NCI-H345 (cell line): ENCODE measurements around the gene ADIRF.
"Not testable (repeated sequence)": the region's sequence is repeated elsewhere in the genome, so short reads cannot be mapped to it uniquely, and the experiment has no call there.

ENCODE experiments used
- DNase-seq: peaks from one replicate; lab custom pipeline; 2025; lab: John Stamatoyannopoulos, UW

Gene ADIRF

DNA sequence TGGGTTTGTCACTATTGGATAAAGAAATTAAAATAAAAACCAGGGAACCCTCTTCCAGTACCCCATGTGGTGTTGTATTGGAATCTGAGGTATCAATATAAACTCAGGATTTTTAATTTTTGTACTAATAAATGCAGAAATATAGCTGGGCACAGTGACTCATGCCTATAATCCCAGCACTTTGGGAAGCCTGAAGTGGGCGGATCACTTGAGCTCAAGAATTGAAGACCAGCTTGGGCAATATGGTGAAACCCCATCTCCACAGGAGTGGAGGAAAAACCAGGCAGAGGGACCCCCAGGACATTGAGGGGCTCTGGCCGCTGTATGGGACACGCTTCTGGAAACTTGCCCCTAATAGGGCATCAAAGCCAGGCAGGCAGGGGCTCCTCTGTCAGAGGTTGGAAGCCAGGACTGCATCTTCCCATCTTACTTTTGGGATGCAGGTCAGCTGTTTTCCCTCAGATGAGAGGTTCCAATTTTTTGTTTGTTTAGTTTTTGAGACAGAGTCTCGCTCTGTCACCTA is 11.1 kb downstream of the ADIRF start:
- DNase-seq = no peak

DNA sequence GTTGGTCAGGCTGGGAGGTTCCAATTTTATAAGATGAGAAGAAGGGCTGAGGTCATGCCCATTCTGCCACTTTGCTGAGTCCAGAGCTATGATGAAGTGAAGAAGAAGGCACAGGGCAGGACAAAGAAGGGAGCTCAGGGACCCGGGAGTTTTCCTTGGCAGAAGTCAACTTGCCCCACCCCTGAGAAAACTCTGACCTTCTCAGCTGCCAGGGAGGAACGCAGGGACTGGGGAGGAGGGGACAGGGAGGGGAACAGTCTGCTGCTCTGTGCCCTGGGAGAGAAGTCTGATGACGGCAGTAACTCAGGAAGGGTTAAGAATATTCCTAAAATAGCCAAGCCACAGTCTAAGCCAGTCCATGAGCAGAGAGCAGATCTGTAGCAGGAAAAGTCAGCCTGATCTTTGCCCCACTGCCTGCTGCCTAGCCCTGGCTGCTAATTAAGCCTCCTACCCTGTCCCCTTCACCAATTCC is 11.7 kb downstream of the ADIRF start:
- DNase-seq = no peak

DNA sequence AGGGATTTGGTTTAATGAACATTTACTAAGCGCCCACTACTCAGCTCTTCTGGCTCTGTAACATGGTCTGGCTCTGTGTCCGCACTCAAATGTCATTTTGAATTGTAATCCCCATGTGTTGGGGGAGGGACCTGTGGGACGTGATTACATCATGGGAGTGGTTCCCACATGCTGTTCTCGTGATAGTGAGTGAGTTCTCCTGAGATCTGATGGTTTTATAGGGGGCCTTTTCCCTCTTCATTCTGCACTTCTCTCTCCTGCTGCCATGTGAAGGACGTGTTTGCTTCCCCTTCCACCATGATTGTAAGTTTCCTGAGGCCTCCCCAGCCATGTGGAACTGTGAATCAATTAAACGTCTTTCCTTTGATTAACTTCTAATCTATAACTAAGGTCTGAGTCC is 12.7 kb downstream of the ADIRF start:
- not testable (repeated sequence) for DNase-seq

DNA sequence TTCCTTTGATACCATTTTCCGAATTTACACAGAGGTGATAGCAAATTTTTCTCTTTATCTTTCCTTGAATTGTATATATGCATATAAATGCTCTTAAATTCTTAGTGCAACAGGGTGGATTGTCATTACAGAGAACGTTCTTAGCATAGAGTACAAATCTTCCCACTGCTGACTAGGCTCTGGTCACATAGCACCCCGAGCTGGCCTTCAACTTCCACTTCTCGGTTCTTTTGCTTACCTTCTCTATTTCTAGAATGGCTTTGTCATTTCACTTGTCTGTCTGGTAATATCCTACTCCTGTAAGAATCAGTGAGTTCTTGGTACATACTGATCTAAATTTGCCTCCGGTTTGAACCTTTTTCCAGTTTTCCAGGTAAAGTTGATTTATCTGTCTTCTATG is 13.4 kb downstream of the ADIRF start:
- DNase-seq = no peak

DNA sequence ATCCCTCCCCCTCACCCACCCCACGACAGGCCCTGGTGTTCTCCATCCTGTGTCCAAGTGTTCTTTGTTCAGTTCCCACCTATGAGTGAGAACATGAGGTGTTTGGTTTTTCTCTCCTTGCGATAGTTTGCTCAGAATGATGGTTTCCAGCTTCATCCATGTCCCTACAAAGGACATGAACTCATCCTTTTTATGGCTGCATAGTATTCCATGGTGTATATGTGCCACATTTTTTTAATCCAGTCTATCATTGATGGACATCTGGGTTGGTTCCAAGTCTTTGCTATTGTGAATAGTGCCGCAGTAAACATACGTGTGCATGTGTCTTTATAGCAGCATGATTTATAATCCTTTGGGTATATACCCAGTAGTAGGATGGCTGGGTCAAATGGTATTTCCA is 16.2 kb downstream of the ADIRF start:
- DNase-seq = not testable (repeated sequence)

DNA sequence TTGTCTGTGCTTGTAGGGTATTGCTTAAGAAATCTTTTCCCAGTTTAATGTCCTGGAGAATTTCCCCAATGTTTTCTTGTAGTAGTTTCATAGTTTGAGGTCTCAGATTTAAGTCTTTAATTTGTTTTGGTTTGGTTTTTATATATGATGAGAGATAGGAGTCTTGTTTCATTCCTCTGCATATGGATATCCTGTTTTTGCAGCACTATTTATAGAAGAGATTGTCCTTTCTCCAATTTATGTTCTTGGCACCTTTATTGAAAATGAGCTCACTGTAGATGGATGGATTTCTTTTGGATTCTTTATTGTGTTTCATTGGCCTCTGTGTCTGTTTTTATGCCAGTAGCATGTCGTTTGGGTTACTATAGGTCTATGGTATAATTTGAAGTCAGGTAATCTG is 20.2 kb downstream of the ADIRF start:
- DNase-seq = no peak

DNA sequence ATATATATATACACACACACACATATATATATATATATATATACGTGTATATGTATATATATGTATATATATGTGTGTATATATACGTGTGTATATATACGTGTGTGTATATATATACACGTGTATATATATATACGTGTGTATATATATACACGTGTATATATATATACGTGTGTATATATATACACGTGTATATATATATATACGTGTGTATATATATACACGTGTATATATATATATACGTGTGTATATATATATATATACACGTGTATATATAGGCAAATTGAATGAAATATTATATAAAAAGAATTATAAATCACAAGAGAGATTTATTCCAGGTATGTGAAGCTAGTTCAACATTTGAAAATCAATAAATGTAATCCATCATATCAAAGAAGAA is 23.1 kb downstream of the ADIRF start:
- DNase-seq = not testable (repeated sequence)

DNA sequence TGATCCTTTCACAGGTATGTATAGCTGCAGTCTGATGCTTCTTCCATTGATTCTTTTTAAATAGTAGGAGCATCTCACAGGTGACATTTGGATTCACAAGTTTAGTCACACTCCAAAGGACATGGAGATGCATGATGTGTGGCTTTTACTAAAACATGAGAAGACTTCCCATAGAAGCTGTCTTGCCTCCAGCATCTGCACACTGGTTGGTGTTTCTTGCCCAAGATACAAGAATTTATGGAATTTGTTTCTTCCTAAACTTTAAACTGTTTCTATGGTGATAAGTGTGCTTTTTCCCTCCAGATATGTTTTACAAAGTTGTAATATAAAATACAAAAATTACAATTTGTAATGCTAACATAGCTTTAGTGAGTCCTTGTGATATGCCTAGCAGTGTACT is 24.2 kb downstream of the ADIRF start:
- no peak for DNase-seq

DNA sequence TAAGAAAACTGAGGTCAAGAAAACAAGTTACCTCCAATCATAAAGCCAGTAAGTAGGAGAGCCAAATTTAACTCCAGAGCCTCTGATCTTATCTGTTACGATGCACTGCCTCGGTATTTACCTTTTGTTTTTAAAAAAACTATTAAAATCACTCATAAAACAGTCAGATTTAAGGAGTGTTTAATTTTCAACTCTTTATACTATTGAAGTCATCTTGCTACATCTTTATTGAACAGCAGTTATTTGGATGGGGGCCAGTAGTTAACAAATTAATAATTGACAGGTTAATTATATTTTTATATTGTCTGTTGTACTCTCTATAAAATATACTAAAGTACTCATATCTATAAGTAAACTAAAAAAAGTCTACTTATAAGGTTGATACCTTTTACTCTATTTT is 24.6 kb downstream of the ADIRF start:
- DNase-seq = no peak

DNA sequence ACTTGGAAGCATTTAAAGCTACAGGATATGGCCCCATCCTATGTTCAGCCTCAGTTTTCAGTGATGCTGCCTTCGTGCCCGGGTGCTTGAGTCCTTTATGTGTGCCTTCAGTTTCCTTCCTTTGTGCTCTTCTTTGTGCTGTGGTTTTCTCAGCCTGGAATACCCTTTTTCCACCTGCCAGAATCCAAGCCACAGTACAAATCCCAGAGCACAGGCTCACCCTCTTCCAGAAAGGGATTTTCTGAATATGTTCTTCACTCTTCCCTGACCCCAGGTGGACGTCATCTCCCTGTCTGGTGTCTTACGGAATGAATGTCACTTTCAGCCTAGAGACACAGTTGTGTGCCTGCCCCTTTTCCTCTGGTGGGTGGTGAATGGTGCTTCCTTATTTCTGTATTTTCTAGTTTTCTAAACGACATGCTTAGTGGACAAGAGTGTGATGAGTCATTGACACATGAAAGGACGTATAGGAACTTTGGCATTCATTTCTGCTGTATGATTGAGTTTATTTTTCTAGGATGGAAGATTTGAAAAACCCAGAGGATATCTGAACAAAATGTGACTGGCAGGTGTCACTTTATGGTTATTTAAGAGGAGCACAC is 31.6 kb downstream of the ADIRF start:
- not testable (repeated sequence) for DNase-seq

DNA sequence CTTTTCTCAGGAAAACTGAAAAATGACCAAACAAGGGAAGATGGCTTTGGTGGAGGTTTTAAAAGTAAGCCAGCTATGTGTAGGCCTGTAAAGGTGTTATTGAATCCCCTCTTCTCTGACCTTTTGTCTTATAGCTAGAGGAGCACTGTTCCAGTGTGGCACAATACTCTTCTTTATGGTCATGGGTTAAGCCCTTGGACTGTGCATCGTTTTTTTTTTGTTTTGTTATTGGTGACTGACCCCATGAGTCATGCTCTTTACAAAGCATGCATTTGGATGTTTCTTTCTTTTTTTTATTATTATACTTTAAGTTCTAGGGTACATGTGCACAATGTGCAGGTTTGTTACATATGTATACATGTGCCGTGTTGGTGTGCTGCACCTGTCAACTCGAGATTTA is 32.2 kb downstream of the ADIRF start:
- DNase-seq = no peak

DNA sequence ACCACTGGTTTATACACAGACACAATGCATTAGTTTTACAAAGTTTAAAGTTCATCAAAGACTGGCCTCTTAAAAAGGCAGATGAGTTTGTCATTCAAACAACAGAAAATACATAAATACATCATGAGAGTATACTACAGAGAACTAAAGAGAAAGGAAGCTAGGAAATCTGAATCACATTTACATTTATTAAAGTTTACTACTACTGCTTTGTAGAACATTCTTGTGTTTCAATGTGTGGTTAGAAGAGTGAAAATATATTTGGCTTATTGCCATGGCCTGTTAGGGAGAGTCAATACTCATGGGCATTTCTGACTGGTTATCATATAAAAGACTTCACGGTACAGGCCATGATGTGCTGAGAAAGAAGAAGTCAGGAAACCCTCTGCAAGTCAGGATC is 38.8 kb downstream of the ADIRF start:
- not testable (repeated sequence) for DNase-seq

DNA sequence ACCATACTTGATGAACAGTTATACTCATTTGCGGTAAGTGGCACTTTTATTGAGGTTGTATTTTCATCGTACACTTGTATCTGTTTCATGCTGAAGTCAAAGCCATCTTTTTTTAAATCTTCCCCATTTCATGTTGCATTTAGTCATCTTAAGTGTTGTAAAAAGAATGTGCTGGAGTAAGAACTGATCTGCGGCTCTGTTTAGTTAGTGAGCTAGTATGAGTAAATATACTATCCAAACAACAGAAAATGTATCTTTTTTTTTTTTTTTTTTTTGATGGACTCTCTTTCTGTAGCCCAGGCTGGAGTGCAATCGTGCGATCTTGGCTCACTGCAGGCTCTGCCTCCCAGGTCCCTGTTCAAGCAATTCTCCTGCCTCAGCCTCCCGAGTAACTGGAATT is 39.4 kb downstream of the ADIRF start:
- not testable (repeated sequence) for DNase-seq

DNA sequence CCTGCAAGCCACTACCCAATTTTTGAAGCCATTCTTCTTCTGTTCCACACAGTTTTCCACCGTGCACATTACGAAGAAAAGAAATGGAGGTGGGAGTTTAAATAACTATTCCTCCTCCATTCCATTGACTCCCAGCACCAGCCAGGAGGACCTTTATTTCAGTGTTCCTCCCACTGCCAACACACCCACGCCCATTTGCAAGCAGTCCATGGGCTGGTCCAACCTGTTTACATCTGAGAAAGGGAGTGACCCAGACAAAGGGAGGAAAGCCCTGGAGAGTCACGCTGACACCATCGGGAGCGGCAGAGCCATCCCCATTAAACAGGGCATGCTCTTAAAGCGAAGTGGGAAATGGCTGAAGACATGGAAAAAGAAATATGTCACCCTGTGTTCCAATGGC is 40.0 kb downstream of the ADIRF start:
- DNase-seq = not testable (repeated sequence)

DNA sequence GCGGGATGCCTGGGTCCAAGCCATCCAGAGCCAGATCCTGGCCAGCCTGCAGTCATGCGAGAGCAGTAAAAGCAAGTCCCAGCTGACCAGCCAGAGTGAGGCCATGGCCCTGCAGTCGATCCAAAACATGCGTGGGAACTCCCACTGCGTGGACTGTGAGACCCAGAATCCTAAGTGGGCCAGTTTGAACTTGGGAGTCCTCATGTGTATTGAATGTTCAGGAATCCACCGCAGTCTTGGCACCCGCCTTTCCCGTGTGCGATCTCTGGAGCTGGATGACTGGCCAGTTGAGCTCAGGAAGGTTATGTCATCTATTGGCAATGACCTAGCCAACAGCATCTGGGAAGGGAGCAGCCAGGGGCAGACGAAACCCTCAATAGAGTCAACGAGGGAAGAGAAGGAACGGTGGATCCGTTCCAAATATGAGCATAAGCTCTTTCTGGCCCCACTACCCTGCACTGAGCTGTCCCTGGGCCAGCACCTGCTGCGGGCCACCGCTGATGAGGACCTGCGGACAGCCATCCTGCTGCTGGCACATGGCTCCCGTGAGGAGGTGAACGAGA is 40.9 kb downstream of the ADIRF start:
- DNase-seq = not testable (repeated sequence)

DNA sequence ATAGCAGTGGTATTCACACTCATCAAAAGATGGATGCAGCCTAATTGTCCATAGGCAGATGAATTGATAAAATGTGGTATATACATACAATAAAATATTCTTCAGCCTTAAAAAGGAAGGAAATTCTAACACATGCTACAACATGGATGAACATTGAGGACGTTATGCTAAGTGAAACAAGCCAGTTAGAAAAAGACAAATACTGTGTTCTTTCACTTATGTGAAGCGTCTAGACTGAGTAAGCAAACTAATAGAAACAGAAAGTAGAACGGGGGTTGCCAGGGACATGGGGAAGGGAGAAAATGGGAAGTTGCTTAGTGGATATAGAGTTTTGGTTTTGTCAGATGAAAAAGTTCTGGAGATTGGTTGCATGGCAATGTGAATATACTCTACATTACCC is 45.2 kb downstream of the ADIRF start:
- DNase-seq = not testable (repeated sequence)

DNA sequence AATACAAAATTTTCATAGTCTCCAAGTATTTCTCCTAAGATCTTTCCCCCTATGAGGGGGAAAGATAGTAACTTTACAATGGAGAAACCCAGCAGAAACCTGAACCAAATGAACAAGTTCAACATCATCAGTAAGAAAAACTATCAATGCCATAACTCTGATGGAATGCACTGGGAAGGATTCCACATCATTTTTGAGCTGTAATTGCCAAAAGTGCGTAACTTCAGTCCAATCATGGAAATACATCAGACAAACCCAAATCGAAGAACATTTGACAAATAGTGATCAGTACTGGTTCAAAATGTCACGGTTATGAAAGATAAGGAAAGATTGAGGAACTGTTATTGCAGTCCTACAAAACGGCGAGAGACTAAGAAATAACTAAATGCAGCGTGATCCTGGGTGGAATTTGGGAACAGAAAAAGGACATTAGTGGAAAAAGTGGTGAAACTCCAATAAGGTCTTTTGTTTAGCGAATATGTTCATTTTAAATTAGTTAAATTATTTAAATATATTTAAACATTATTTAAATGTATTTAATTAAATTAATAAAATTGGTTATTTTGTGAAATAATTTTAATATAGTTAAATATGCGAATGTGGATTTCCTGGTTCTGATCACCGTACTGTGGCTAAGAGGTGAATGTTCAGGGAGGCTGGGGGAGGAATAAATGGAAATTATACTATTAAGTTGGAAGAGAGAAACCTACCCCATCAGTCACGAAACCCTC is 46.9 kb downstream of the ADIRF start:
- not testable (repeated sequence) for DNase-seq

DNA sequence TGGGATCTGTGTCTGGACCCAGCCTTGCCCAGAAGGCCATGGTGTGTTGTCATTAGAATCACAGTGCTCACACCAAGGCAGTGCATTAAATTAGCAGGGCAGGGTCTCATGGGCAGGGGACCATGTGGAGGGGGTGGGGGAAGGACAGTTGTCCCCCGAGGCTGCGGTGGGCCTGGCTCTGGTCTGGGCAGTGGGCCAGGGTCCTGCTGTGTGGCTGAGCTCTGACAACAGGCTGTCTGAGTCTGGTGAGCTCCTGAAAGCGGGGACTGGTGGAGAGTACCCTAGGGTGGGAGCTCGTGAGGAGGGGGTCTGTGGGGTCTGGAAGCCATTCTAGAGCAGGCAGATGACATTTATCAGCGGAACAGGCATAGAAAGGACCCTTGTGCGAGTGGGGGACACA is 49.8 kb downstream of the ADIRF start:
- DNase-seq = not testable (repeated sequence)

DNA sequence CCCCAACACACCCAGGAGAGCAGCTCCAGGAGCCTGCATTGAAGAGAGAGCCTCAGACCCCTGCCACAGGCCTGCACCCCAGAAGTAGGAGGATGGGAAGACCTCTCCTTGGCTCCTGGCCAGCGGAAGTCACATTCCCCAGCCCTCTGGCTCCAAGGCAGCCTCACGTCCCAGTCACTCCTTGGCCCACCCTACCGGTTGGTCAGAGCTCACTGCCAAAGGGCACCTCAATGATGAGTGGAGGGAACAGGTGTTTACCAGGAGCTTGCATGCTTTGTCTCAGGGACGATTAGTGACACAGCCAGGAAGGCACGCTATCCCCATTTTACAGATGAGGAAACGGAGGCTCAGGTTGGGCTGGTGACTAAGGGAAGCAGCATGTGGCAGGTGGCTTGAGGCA is 50.8 kb downstream of the ADIRF start:
- DNase-seq = not testable (repeated sequence)

DNA sequence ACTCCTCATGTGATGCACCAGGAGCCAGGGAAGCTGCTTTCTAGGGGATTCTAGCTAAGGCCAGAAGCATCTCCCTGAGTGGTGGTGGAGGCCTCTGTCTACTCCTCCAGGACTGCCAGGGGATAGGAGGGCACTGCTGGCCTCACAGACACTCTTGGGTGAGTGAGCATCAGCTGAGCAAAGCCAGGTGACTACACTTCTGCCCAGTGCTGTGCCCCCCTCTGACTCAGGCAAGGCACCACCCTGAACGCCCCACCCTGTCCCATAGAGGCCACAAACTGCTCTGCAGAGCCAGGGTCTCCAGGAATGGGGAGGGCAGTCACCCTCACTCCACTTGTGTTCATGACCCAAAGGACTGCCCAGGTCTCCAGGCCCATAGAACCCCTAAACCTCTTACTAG is 51.2 kb downstream of the ADIRF start:
- DNase-seq = not testable (repeated sequence)

DNA sequence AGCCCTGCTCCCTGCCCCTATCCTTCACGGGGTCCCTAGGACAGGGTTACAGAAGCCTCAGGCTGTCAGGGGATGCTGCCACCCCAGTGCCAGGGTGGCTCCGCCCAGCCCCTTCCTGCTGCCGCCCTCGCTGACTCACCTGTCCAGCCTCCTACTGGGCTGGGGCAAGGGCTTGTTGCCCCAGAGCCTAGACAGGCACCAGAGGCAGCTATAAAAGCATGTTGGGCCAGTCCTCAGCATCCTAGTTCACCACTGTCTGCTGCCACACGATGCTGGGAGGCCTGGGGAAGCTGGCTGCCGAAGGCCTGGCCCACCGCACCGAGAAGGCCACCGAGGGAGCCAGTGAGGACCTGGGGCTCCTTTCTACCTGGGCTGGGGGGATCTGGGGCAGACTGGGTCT is 51.8 kb downstream of the ADIRF start, which contains the start of gene FAM25A:
TSS of gene FAM25A (plus strand) at position 239 of the 400 bp plus-strand sequence. CDS start at position 270, 31 bp downstream.
- not testable (repeated sequence) for DNase-seq
